H1 (cell line): ENCODE data around the gene ITM2B. TPM values are rescaled to one million over a fixed set of nuclear protein-coding genes. Genes with fewer than 3 reads are reported as not detected.

Experiments used
- BRCA1 ChIP-seq: IDR thresholded peaks from 2 replicates; pipeline ENCODE4 v1.6.1; 2012; ENCODE audit warnings: low read depth, low read length, improper control_type of control experiment
- CHD7 ChIP-seq: fragments of 300-600 bp; sonication (generic); IDR thresholded peaks from 2 replicates; pipeline ENCODE4 v1.7.1; 2012; ENCODE audit warnings: low read length, moderate library complexity, mild to moderate bottlenecking, inconsistent platforms; ENCODE audit not compliant: insufficient replicate concordance
- CREB1 ChIP-seq: IDR thresholded peaks from 2 replicates; pipeline ENCODE4 v1.6.1; 2012; ENCODE audit warnings: inconsistent platforms
- MAX ChIP-seq: IDR thresholded peaks from 2 replicates; pipeline ENCODE4 v1.6.1; 2012; ENCODE audit warnings: inconsistent platforms
- POU5F1 ChIP-seq: IDR thresholded peaks from 2 replicates; pipeline ENCODE4 v1.6.1; 2011; ENCODE audit warnings: low read depth, mild to moderate bottlenecking, low read length, moderate library complexity
- RXRA ChIP-seq: IDR thresholded peaks from 2 replicates; pipeline ENCODE4 v1.6.1; 2011; ENCODE audit warnings: low read depth, mild to moderate bottlenecking, low read length, moderate library complexity; ENCODE audit not compliant: insufficient read depth
- SP2 ChIP-seq: IDR thresholded peaks from 2 replicates; pipeline ENCODE4 v1.6.1; 2012; ENCODE audit warnings: mild to moderate bottlenecking, low read length, inconsistent platforms
- TBP ChIP-seq: IDR thresholded peaks from 2 replicates; pipeline ENCODE4 v1.6.1; 2011; ENCODE audit warnings: low read depth, low read length, improper control_type of control experiment
- polyA plus RNA-seq, 7 experiments: library from polyadenylated mRNA; depleted of rRNA in 3 of 7; stranded (reverse) in 5 of 7; unstranded in 2 of 7; fragments of >200 nt in 5 of 7; fragments of 200-250 nt in 2 of 7; gene quantifications; 1 replicate in 5 of 7; 2 replicates in 1 of 7; 4 replicates in 1 of 7; pipeline versions ENCODE4 v1.2.1 to v1.2.3, GENCODE V29; 2011 to 2013; ENCODE audit warnings: missing spikeins in 2 of 7, mixed read lengths in 2 of 7
- total RNA-seq: library from RNA; stranded (reverse); fragmentation: NEBNext Ultra II Directional; extraction: Animal tissue kit (Norgen Biotek cat#: 25700); gene quantifications from 2 replicates; pipeline ENCODE4 v1.2.1, GENCODE V29; 2021

The ITM2B gene
- total and polyA plus RNA-seq, 2 of the 8 experiments (the other 6 are each of a cell fraction or from before 2014, with no cell fraction given), result 132 to 184 TPM

- TF ChIP-seq CHD7 (no peak), BRCA1 (no peak), RXRA (no peak), POU5F1 (no peak), MAX (no peak), SP2 (no peak), CREB1 (no peak), TBP (no peak)
- TF ChIP-seq, all 59 proteins: peak for 0
Measured at GRCh38 chr13:48220592-48220980, 12.4 kb upstream of the ITM2B start (continued).
